NCI-H1436 (cell line): ENCODE results near the gene MRPS2.
"Not testable (repeated sequence)": the region's sequence is repeated elsewhere in the genome, so short reads cannot be mapped to it uniquely, and the experiment has no call there.

Experiments
- DNase-seq: peaks from one replicate; lab custom pipeline; 2025; lab: John Stamatoyannopoulos, UW

Gene MRPS2

GRCh38 chr9:135514342-135515082, 14.0 kb downstream of the MRPS2 start:
- DNase-seq = no peak

GRCh38 chr9:135515083-135515951, 14.8 kb downstream of the MRPS2 start:
- no peak for DNase-seq

GRCh38 chr9:135516132-135516860, 15.8 kb downstream of the MRPS2 start:
- DNase-seq = no peak

GRCh38 chr9:135517407-135517822, 16.9 kb downstream of the MRPS2 start:
- no peak for DNase-seq

GRCh38 chr9:135519179-135519971, 18.9 kb downstream of the MRPS2 start:
- DNase-seq = no peak

- DNase-seq = no peak
Measured at GRCh38 chr9:135520916-135521607, 20.6 kb downstream of the MRPS2 start, which contains the start of gene LCN1. Gene LCN1, plus strand, starts transcription at chr9:135521440. Its CDS starts 58 bp downstream, at chr9:135521498.

- no peak for DNase-seq
Measured at GRCh38 chr9:135521608-135522095, 21.2 kb downstream of the MRPS2 start.

- DNase-seq = no peak
Measured at GRCh38 chr9:135522137-135522877, 21.8 kb downstream of the MRPS2 start.

GRCh38 chr9:135522931-135523330, 22.4 kb downstream of the MRPS2 start:
- no peak for DNase-seq

- DNase-seq = no peak
Measured at GRCh38 chr9:135523521-135524129, 23.1 kb downstream of the MRPS2 start.

GRCh38 chr9:135524130-135524861, 23.8 kb downstream of the MRPS2 start:
- DNase-seq = no peak

- DNase-seq = no peak
Measured at GRCh38 chr9:135525241-135526088, 25.0 kb downstream of the MRPS2 start.

GRCh38 chr9:135526089-135526729, 25.7 kb downstream of the MRPS2 start:
- no peak for DNase-seq

GRCh38 chr9:135526730-135527571, 26.5 kb downstream of the MRPS2 start:
- no peak for DNase-seq

GRCh38 chr9:135528842-135529435, 28.5 kb downstream of the MRPS2 start:
- not testable (repeated sequence) for DNase-seq

- no peak for DNase-seq
Measured at GRCh38 chr9:135530146-135530545, 29.7 kb downstream of the MRPS2 start.
